ENCODE results near the gene SLC9A8.

GRCh38 chr20:49843770-49844380 is 31.2 kb downstream of the SLC9A8 start:
- TF ChIP-seq CTCF (IDR thresholded peaks at IDR 0.05; ENCODE audit: control extremely low read depth in 1 of 3, insufficient read depth in 1 of 3, low read depth in 1 of 3, low read length in 3 of 3): no peak
- no peak for TF ChIP-seq EZH2 (IDR thresholded peaks at IDR 0.05; ENCODE audit: low read depth, low read length, severe bottlenecking)
- no peak for TF ChIP-seq JUN (IDR thresholded peaks at IDR 0.05; ENCODE audit: low read depth, low read length)
- no peak for TF ChIP-seq POLR2A (IDR thresholded peaks at IDR 0.05; ENCODE audit: control extremely low read depth in 1 of 2, low read depth in 2 of 2, low read length in 2 of 2)
- no peak for TF ChIP-seq YY1 (IDR thresholded peaks at IDR 0.05; ENCODE audit: low read depth, low read length)
- no peak for TF ChIP-seq SP2 (IDR thresholded peaks at IDR 0.05; ENCODE audit: low read length)
- TF ChIP-seq CHD2 (IDR thresholded peaks at IDR 0.05; ENCODE audit: low read length): no peak
- TF ChIP-seq TCF12 (IDR thresholded peaks at IDR 0.05; ENCODE audit: low read depth, low read length): no peak
- no peak for TF ChIP-seq EP300 (IDR thresholded peaks at IDR 0.05; ENCODE audit: borderline replicate concordance in 1 of 2, low read depth in 2 of 2, low read length in 2 of 2)
- no peak for TF ChIP-seq CEBPB (IDR thresholded peaks at IDR 0.05; ENCODE audit: low read depth, low read length)
- no peak for TF ChIP-seq TBP (IDR thresholded peaks at IDR 0.05; ENCODE audit: low read depth, low read length)
- no peak for TF ChIP-seq SP1 (IDR thresholded peaks at IDR 0.05; ENCODE audit: low read depth, low read length)
- TF ChIP-seq SRF (IDR thresholded peaks at IDR 0.05; ENCODE audit: low read depth, low read length): no peak

All from H1 (cell line).